SK-MEL-5 (cell line): Measurements from ENCODE around the gene LRMDA. TPM values are rescaled to one million over a fixed set of nuclear protein-coding genes. Genes with fewer than 3 reads are reported as not detected.

ENCODE experiments used
- DNase-seq: peaks from one replicate; pipeline ENCODE4 v3.0.0-alpha.2; 2016; ENCODE audit warnings: low read depth, low spot score
- in situ Hi-C: cut with HindIII; loops from 2 replicates; pipeline ENCODE4 v1.10.0; 2016; ENCODE audit warnings: low sequenced_read_pairs, high pct_unique_total_duplicates, low pct_unique_long_range_greater_than_20kb
- total RNA-seq: library from RNA; depleted of rRNA; stranded (reverse); fragments of >200 nt; shearing (Covaris generic); gene quantifications from 2 replicates; pipeline ENCODE4 v1.2.3, GENCODE V29; 2014

Gene LRMDA
- total RNA-seq, 1 experiment from 2014 or later, result 25.2 TPM

DNA sequence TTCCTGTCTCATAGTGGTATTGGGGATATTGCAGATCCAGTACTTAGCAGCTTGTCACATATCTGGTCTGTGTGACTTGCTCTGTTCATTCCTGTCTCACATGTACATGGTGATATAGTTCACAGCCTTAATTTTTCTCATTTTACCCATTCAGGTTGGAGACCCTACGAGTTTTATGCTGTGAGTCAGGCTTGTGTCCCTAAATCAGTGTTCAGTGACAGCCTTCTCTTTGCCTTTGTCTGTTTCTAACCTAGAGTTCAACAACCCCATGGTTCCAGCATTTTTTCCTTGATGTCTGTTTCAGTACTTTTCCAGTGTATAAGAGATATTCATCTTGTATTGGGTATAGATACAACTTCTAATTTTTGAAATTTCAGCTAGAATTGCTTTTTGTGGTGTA, 1016.2 kb downstream of the LRMDA start:
- DNase-seq, result no peak
- in situ Hi-C loops, result no loop called here

DNA sequence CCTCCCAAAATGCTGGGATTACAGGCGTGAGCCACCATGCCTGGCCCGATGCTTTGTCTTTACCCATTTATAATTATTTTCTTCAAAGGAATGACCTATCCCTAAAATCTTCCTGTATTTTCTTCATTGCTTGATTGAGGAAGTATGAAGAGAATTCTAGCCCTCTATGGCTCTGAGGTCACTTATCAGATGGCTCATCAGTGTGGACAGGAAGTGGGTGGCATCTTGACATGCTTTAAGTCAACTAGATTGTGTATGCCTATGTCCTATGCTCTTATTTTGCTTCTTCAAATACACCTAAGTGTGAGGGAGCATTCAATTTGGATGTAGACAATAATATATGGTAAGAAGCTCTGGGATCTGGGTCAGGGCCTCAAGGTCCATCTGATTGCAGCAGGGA, 1020.5 kb downstream of the LRMDA start:
- no peak for DNase-seq
- in situ Hi-C loops, result no loop called here

DNA sequence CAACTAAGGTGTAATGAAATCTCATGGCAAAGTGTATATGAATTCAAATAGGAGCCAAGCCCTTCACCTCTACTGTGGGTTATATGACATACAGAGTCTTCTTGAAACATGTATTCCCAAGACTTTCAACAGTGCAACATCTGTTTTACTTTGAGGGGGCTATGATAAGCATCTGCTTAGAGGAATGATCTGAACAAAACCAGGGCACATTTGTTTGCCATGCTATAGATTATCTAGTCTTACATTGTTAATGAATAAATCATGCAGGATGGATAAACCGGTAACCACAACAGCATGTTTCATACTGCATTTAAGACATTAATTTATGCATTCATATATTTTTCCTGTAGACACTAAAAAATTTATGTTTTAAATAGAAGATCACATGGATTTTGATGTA, 1021.9 kb downstream of the LRMDA start:
- in situ Hi-C loops, result no loop called here
- DNase-seq, result no peak

DNA sequence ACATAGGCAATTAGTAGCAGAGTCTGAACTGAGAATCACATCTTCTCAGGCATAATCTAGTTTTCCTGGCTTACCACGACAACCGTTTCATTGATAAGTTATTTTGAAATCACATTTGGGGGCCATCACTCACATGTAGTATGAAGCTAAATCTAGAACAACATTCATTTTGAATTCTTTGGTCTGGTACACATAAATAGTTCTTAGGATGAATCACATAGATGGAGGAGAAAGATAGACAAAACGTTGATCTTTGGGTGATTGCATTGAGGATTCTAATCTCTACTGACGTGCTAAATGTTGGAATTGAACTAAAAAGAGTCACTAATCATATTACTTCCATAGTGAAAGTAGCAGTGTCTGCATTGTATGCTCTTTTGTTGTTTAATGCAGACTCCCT, 1022.6 kb downstream of the LRMDA start:
- in situ Hi-C loops, result no loop called here
- no peak for DNase-seq

DNA sequence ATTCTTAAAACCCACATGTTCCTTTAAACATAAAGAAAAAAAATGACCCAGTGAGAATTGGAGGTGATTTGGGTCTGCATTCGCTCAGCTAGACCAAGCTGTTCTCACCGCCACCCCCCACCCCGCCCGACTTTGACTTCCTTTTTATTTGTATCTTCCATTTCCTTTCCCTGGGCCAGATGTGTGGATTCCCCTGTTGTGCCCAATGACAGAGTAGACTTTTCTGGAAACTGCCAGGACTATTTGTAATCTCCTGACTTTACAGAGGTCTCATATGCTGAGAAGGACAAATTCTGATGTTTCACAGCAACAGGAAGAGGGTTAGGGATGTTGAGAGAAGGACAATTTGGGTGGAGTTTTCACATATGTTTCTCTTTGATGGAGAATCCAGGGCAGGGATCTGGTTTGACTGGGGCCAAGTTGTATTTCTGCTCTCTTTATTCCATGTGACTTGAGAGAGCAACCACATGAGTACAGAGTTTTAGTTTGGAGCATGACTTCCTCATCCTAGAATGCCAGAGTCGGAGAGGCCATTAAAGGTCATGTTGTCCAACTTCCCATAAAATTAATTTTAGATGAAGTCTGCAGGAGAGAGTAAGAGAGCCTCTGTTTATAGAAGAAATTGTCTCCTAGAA, 1023.2 kb downstream of the LRMDA start:
- DNase-seq, result no peak
- in situ Hi-C loops, result no loop called here

DNA sequence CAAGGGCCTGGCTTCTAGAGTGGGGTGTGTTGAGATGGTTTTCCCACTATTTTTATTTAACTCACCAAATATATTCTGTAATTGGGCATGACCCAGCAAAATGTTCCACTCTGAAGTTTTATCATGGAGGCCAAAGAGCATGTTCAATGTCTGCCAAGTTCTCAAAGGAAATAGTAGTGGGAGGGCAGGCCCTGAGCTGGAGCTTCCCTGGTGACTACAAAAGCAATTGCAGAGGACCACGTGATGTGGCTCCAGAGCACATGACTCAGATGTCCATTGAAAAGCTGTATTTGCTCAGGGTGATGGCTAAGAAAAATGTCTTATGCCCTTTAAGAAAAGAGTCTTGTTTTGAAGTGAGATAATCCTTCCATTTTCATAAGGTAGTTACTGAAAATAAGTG, 1024.8 kb downstream of the LRMDA start:
- in situ Hi-C loops, result no loop called here
- no peak for DNase-seq

DNA sequence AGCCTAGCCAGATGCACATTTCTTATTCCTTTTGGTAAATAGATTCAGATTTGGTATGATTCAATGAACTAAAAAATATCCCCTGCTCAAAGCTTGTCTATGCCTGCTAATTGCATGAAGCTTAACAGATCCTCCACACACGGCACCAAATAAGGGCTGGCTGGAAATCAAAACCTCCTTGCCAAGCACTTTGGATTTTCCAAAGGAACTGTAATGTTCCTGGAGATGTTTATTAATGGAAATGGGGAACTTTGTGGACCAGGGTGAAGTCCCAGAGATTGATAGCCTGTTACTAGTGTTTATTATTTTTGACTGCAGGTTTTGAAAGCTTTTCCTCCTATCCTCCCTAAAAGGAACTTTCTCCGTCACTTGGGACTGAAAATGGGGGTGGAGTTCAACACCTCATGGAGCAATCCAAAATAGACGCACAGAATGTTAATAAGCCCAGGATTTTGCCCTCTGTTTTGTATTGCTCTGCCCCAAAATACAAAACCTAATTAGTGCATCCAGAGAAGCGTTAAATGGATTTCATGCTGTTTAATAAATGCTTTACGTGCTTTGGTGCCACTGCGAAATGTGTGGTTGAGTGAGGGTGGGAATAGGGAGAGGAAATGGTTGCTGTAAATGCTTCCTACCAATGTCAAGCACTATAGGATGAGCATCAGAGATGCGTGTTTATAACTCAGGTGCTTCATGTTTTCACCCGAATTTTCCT, 1027.7 kb downstream of the LRMDA start:
- no peak for DNase-seq
- in situ Hi-C loops, result no loop called here

DNA sequence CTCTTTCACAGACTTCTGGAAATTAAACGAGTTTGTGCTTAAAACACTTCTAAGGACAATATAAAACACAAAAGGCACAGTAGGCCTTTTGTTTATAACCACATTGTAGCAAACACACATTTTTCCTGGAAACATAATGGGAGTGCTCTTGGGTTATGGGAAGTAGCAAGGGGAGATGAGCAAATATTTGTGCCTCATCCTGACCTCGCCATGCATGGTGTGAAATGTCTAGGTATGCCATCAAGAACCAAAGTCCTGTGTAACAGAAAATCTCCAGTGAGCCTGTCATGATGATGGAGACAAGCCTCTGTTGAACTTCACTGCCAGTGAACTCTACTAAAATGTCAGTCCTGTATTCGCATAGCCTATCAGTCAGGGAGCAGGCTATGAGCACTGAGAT, 1029.6 kb downstream of the LRMDA start:
- DNase-seq, result no peak
- in situ Hi-C loops, result no loop called here

DNA sequence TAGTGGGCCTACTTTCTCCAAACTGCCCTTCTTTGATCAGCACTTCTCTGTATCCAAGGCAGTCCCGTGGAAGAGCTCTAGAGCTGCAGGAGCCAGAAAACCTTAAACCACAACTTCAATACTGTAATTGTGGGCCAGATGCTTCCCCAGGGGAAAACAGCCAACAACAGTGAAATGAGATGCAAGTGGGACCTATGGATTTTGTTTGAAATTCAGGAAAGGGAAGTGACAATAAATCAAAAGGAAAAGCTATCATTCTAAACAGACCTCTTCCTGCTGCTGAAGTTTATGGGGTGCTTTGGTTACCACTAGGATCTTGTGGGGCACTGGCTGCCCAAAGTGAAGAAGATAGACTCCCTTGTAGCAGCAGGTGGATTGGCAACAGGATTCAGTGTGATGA, 1031.7 kb downstream of the LRMDA start:
- in situ Hi-C loops, result no loop called here
- DNase-seq, result no peak

DNA sequence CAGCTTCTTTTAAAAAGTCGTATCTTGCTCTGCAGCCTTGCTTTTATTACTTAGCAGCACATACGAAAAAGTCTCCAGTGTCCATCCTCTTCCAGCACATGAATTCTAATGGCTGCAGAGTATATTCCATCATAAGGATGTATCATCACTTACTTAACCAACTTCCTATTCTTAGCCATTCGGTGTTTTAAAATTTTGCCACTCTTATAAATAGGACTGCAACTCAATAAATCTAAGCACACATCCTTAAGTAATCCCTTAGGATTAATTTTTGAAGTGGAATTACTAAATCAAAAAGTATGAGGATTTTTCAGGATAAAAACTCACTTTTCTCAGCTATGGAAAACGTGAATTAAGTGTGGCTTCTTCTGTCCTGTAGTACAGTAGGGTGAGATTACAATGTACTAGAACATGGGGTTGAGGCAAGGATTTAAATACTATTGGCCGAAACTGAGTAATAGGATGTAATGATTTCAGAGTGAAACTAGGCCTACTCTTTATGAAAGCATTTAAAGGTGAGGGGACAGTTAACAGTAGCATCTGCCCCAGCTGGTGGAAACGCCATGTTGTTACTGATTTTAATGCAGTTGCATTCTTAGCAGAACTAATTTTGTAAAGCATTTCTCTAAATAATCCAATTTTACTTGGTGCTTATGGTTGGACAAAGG, 1035.5 kb downstream of the LRMDA start:
- DNase-seq, result no peak
- in situ Hi-C loops, result no loop called here

DNA sequence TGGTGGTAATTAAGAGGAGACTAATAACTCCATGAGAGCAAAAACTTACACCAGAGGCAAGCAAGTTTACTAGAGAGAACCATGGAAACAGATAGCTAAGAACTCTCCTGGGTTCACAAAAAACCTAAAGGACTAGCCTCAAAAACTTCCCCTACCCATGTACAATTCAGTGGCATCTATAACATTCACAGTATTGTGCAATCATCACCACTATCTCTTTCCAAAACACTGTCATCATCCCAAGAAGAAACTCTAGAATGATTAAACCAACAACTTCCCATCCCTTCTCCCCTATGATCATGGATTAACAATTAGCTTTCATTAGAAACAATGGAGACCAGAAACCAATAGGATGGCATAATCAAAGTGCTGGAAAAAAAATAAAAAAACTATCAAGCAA, 1038.3 kb downstream of the LRMDA start:
- DNase-seq, result no peak
- in situ Hi-C loops, result no loop called here

DNA sequence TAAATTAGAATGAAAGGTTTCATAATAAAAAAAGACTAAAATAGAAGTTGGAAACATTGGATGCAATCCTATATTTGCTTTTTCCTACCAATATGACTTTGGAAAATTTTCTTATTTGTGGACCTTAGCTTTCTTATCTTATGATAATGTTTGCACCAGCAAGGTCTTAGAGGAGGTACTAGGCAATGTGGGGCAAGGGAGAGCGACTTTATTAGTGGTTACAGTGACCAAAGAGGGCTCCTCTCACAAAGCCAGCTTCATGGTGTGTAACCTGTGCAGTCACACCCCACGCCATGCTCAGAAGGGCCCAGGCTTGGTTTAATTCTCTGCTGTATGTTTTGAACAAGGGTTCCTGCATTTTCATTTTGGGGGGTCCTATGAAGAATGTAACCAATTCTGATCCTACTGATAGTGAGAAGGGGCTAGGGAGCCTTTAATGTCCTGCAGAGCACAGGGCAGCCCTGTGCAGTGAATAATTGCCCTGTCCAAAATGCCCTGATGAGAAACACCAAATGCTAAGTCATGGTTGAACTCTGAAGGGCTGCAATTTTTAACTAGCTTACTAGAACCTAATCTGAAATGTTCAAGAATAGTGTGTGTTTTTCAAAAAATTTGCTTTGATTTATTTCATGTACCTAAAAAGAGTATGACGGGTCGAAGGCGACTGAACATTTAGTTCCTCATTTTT, 1047.8 kb downstream of the LRMDA start:
- in situ Hi-C loops, result no loop called here

DNA sequence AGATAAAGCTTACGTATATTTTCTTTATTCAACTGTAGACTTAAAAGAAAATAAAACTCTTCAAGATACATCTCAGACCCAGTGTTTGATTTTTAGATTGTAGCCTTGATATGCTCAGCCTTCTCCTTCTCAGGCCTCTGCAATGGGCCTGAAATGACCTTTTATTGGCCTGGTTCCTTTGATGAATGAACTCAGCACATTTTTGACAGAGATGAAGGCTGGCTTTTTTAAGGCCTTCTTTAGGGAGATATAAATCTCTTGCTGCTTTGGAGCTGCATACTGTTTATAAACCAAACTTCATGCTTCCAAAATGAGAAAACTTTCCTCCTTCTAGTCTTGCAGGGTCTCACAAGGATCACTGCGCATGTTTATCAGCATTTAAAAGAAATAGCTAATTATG, 1049.8 kb downstream of the LRMDA start:
- no peak for DNase-seq
- in situ Hi-C loops, result no loop called here

More for the DNA sequence above, 1047.8 kb downstream of the LRMDA start:
- no peak for DNase-seq

DNA sequence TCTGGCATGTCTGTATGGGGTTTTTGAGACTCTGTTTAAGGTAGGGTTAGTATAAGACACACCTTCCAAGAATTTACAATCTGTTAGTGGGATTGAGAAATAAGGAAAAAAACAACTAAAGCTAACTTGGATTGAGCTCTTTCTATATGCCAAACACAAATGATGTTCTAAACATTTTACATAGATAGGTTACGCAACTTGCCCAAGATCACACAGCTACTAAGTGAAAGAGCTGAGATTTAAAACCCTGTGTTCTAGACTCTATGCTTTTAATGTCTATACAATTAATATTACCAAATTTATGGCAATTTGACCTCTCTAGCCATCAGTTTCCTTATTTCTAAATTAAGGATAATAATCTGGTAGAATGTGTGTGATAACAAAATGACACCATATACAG, 1056.2 kb downstream of the LRMDA start:
- DNase-seq, result no peak
- in situ Hi-C loops, result no loop called here

DNA sequence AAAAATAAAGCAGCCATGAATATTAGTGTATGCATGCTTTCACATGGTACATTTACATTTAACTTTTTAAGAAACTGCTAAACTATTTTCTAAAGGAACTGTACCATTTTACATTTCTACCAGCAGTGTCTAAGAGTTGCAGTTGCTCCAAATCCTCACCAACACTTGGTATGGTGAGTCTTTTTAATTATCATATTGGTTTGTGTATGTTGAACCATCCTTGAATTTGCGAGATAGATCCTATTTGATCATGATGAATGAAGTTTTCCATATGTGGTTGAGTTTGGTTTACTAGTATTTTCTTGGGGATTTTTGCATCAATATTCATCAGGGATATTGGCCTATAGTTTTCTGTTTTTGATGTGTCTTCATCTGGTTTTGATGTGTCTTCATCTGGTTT, 1057.2 kb downstream of the LRMDA start:
- no peak for DNase-seq
- in situ Hi-C loops, result no loop called here

DNA sequence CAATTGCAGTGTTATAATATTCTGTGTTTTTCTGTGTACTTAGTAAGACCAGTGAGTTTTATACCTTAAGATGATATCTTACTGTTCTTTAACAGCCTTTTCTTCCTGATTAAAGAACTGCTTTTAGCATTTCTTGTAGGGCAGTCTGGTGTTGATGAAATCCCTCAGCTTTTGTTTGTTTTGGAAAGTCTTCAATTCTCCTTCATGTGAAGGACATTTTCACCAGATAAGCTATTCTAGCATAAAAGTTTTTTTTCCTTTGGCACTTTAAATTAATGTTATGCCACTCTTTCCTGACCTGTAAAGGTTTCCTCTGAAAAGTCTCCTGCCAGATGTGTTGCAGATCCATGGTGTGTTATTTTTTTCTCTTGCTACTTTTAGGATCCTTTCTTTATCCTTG, 1059.8 kb downstream of the LRMDA start:
- in situ Hi-C loops, result no loop called here

DNA sequence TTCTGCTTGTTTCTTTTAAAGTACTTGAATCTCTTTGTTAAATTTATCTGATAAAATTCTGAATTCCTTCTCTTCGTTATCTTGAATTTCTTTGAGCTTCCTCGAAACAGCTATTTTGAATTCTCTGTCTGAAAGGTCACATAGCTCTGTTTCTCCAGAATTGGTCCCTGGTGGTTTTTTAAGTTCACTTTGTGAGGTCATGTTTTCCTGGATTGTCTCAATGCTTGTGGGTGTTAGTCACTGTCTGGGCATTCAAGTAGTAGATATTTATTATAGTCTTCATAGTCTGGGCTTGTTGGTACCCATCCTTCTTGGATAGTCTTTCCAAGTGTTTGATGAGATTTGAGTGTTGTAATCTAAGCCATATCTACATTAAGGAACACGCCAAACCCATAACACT, 1060.6 kb downstream of the LRMDA start:
- in situ Hi-C loops, result no loop called here
- DNase-seq, result no peak

More for the DNA sequence above, 1059.8 kb downstream of the LRMDA start:
- no peak for DNase-seq

DNA sequence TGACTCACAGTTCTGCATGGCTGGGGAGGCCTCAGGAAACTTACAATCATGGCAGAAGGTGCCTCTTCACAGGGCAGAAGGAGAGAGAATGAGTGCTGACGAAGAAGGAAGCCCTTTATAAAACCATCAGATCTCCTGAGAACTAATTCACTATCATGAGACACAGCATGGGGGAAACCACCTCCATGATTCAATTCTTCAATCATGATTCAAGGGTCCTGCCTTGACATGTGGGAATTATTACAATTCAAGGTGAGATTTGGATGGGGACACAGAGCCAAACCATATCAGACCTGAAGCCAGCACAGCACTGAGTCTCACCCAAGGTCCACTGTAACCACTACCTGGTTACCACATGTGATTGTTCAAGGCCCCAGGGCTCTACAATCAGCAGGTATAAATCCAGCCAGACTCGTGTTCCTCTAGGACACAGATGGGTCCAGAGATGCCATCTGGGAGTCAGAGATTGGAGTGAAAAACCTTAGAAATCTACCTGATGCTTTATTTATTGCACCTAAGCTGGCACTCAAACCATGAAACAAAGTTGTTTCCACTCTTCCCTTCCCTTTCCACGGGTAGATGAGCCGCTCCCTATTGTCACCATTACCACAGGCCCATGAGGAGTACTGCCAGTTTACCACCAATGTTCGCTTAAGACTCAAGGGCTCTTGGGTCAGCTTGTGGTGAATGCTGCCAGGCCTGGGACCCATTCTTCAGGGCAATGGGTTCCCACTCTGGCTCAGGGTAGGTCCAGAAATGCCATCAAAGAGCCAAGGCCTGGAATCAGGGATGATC, 1061.5 kb downstream of the LRMDA start:
- in situ Hi-C loops, result no loop called here
- DNase-seq, result no peak
